Myocyte (in vitro differentiated cells): ENCODE results near the gene ARHGAP26. TPM values are rescaled to one million over a fixed set of nuclear protein-coding genes. Genes with fewer than 3 reads are reported as not detected.
"Not testable (repeated sequence)": the region's sequence is repeated elsewhere in the genome, so short reads cannot be mapped to it uniquely, and the experiment has no call there.

Experiments
- DNase-seq: peaks from one replicate; pipeline ENCODE4 v3.0.0-alpha.2; 2012; ENCODE audit warnings: low read depth
- total RNA-seq: library from RNA; depleted of rRNA; stranded (reverse); fragments of >200 nt; gene quantifications from 2 replicates; pipeline ENCODE4 v1.2.3, GENCODE V29; 2014

The ARHGAP26 gene
- total RNA-seq, 1 donor from 2014 or later: 2.8 TPM

GRCh38 chr5:142926549-142926948 lies 156.4 kb downstream of the ARHGAP26 start:
- DNase-seq: no peak

- not testable (repeated sequence) for DNase-seq
These were observed 158.8 kb downstream of the ARHGAP26 start for GRCh38 chr5:142928999-142929398.

GRCh38 chr5:142929587-142929986 lies 159.4 kb downstream of the ARHGAP26 start:
- no peak for DNase-seq

GRCh38 chr5:142930395-142931110 lies 160.4 kb downstream of the ARHGAP26 start:
- no peak for DNase-seq

GRCh38 chr5:142931896-142932686 lies 161.9 kb downstream of the ARHGAP26 start:
- DNase-seq: no peak

- no peak for DNase-seq
These were observed 164.0 kb downstream of the ARHGAP26 start for GRCh38 chr5:142934051-142934762.

- DNase-seq: no peak
These were observed 164.8 kb downstream of the ARHGAP26 start for GRCh38 chr5:142935014-142935413.

- DNase-seq: no peak
These were observed 167.2 kb downstream of the ARHGAP26 start for GRCh38 chr5:142937374-142937773.

GRCh38 chr5:142938266-142938880 lies 168.2 kb downstream of the ARHGAP26 start:
- no peak for DNase-seq

- no peak for DNase-seq
These were observed 168.8 kb downstream of the ARHGAP26 start for GRCh38 chr5:142939006-142939405.

- no peak for DNase-seq
These were observed 169.7 kb downstream of the ARHGAP26 start for GRCh38 chr5:142939884-142940283.

GRCh38 chr5:142941245-142941644 lies 171.1 kb downstream of the ARHGAP26 start:
- DNase-seq: no peak

- no peak for DNase-seq
These were observed 172.7 kb downstream of the ARHGAP26 start for GRCh38 chr5:142942901-142943300.

GRCh38 chr5:142944140-142944539 lies 174.0 kb downstream of the ARHGAP26 start:
- DNase-seq: no peak

GRCh38 chr5:142945321-142945720 lies 175.1 kb downstream of the ARHGAP26 start:
- no peak for DNase-seq

GRCh38 chr5:142945845-142946244 lies 175.7 kb downstream of the ARHGAP26 start:
- DNase-seq: no peak

- DNase-seq: peak; percentile 25
These were observed 176.6 kb downstream of the ARHGAP26 start for GRCh38 chr5:142946547-142947426.

GRCh38 chr5:142947427-142947709 lies 177.2 kb downstream of the ARHGAP26 start:
- no peak for DNase-seq

- DNase-seq: no peak
These were observed 182.1 kb downstream of the ARHGAP26 start for GRCh38 chr5:142952229-142952628.

- not testable (repeated sequence) for DNase-seq
These were observed 182.7 kb downstream of the ARHGAP26 start for GRCh38 chr5:142952871-142953270.

GRCh38 chr5:142954455-142954854 lies 184.3 kb downstream of the ARHGAP26 start:
- DNase-seq: no peak
